K562 (cell line): ENCODE measurements around the gene OR56A4. TPM values are rescaled to one million over a fixed set of nuclear protein-coding genes. Genes with fewer than 3 reads are reported as not detected.
A peak's percentile ranks its signal among the peaks of the same experiment; 100 is the strongest.

Source experiments
- ATAC-seq: fragments of 200-7000 bp; cut with Tn5 transposase; 3 replicates; pipeline ENCODE4 v1.9.1; 2020; ENCODE audit warnings: moderate library complexity
- BruUV-seq: library from RNA; stranded (reverse); fragments of 400-500 nt; replicated peaks from 2 replicates; lab custom pipeline; 2021; lab: Mats Ljungman, UMichigan
- CTCF ChIA-PET: fragments of 300-600 bp; formaldehyde crosslinking; extraction: SDS; loops from one replicate; lab custom pipeline; 2021; ENCODE audit warnings: low intra/inter-chr PET ratio; lab: Yijun Ruan, JAX
- POLR2A ChIA-PET: fragments of 300-600, 350-650 bp; sonication (Branson Sonifier 250); formaldehyde crosslinking; extraction: SDS; loops from one replicate; lab custom pipeline; 2021; ENCODE audit warnings: antibody characterized with exemption, inconsistent platforms; lab: Yijun Ruan, JAX
- DNase-seq, 4 experiments: peaks; one replicate each; pipeline versions ENCODE4 v3.0.0 to v3.0.0-alpha.2; 2011 to 2018; ENCODE audit warnings: low spot score in 3 of 4, mixed read lengths in 3 of 4; ENCODE audit errors: extremely low read depth in 1 of 4
- FAIRE-seq: peaks from 2 replicates; lab custom pipeline; 2011; peaks lifted over from hg19 to GRCh38; lab: Jason Lieb, UNC
- H2AFZ ChIP-seq: 2 replicates; pipeline ENCODE4 v1.6.0; 2011; ENCODE audit warnings: low read depth, low read length, control low read depth, inconsistent platforms
- H3K27ac ChIP-seq: fragments of 200-600 bp; 3 replicates; pipeline ENCODE4 v1.8.0; 2011; ENCODE audit warnings: low read depth, mild to moderate bottlenecking, control low read depth, inconsistent platforms, low read length, moderate library complexity, mixed read lengths; ENCODE audit errors: extremely low read depth
- H3K27me3 ChIP-seq, 2 experiments: fragments of 300-600 bp in 1 of 2; 2 replicates in 1 of 2; 3 replicates in 1 of 2; pipeline versions ENCODE4 v1.6.0 to v1.8.0; 2011; ENCODE audit warnings: inconsistent platforms in 2 of 2, low read length in 2 of 2, mild to moderate bottlenecking in 1 of 2, mixed read lengths in 1 of 2, moderate library complexity in 1 of 2; ENCODE audit not compliant: control insufficient read depth in 2 of 2, insufficient read depth in 2 of 2
- H3K36me3 ChIP-seq: fragments of 300-600 bp; 3 replicates; pipeline ENCODE4 v1.8.0; 2011; ENCODE audit warnings: mild to moderate bottlenecking, low read length, inconsistent platforms; ENCODE audit not compliant: control insufficient read depth, insufficient read depth
- H3K4me1 ChIP-seq, 2 experiments: fragments of 200-600 bp in 1 of 2; replicated peaks in 1 of 2; 2 replicates in 1 of 2; 3 replicates in 1 of 2; pipeline versions ENCODE4 v1.5.1 to v1.8.0; 2011; ENCODE audit warnings: inconsistent platforms in 2 of 2, low read length in 2 of 2, mild to moderate bottlenecking in 1 of 2, mixed read lengths in 1 of 2, moderate library complexity in 1 of 2; ENCODE audit not compliant: control insufficient read depth in 2 of 2, insufficient read depth in 2 of 2
- H3K4me2 ChIP-seq: 2 replicates; pipeline ENCODE4 v1.6.1; 2011; ENCODE audit warnings: low read length, control low read depth, inconsistent platforms, mixed read lengths; ENCODE audit not compliant: insufficient read depth
- H3K4me3 ChIP-seq: fragments of 200-600 bp; sonication (generic), shearing (Covaris generic); 2 replicates; pipeline ENCODE4 v1.5.1; 2016; ENCODE audit warnings: control low read depth, inconsistent platforms
- H3K79me2 ChIP-seq: fragments of 200-600 bp; 3 replicates; pipeline ENCODE4 v1.8.0; 2011; ENCODE audit warnings: low read length, inconsistent platforms; ENCODE audit not compliant: control insufficient read depth, insufficient read depth
- H3K9ac ChIP-seq, 2 experiments: 2 replicates each; pipeline versions ENCODE4 v1.6.0 to v1.6.1; 2011; ENCODE audit warnings: low read depth in 2 of 2, low read length in 2 of 2, control low read depth in 1 of 2, inconsistent platforms in 1 of 2, mild to moderate bottlenecking in 1 of 2, mixed read lengths in 1 of 2; ENCODE audit not compliant: insufficient read depth in 1 of 2
- H3K9me1 ChIP-seq: one replicate; pipeline ENCODE4 v1.6.0; 2011; ENCODE audit warnings: inconsistent platforms, mild to moderate bottlenecking, low read length, moderate library complexity; ENCODE audit not compliant: control insufficient read depth, insufficient read depth
- H3K9me3 ChIP-seq: replicated peaks from 2 replicates; pipeline ENCODE4 v1.5.1; 2011; ENCODE audit warnings: low read depth, low read length, inconsistent platforms; ENCODE audit not compliant: control insufficient read depth, insufficient read depth
- H4K20me1 ChIP-seq: replicated peaks from 2 replicates; pipeline ENCODE4 v1.6.1; 2011; ENCODE audit warnings: low read length, inconsistent platforms, mixed read lengths; ENCODE audit not compliant: control insufficient read depth, insufficient read depth
- BDP1 ChIP-seq: IDR thresholded peaks from 3 replicates; pipeline ENCODE4 v1.6.1; 2011; ENCODE audit not compliant: insufficient read length, insufficient read depth
- FOXJ2 ChIP-seq: fragments of 200-800 bp; sonication (Bioruptor generic); IDR thresholded peaks from 2 replicates; pipeline ENCODE4 v1.6.1; 2016; ENCODE audit warnings: missing genetic modification characterization, missing compliant biosample characterization
- GATAD2A ChIP-seq: fragments of 450-650 bp; IDR thresholded peaks from 2 replicates; pipeline ENCODE4 v1.6.1; 2017
- NCOA4 ChIP-seq: fragments of 450-650 bp; IDR thresholded peaks from 2 replicates; pipeline ENCODE4 v1.6.1; 2018; ENCODE audit warnings: mild to moderate bottlenecking; ENCODE audit not compliant: partially characterized antibody
- RAD21 ChIP-seq, 2 experiments: fragments of 250-450 bp in 1 of 2; fragments of 450-650 bp in 1 of 2; sonication (Bioruptor Pico) in 1 of 2; formaldehyde crosslinking in 1 of 2; IDR thresholded peaks in 1 of 2; conservative IDR thresholded peaks in 1 of 2; 2 replicates each; pipeline versions ENCODE4 v1.4.0 to v1.8.0; 2020 to 2022; ENCODE audit warnings: mild to moderate bottlenecking in 2 of 2, moderate library complexity in 1 of 2
- RAD51 ChIP-seq: fragments of 450-650 bp; IDR thresholded peaks from 2 replicates; pipeline ENCODE4 v1.7.1; 2016; ENCODE audit warnings: low read depth, mild to moderate bottlenecking, borderline replicate concordance
- SMC3 ChIP-seq: conservative IDR thresholded peaks from 2 replicates; pipeline ENCODE4 v1.6.1; 2011; ENCODE audit warnings: low read depth, low read length, improper control_type of control experiment; ENCODE audit not compliant: insufficient read depth
- SRSF3 ChIP-seq: fragments of 200-400 bp; formaldehyde crosslinking; IDR thresholded peaks from 2 replicates; pipeline ENCODE4 v1.6.1; 2016; ENCODE audit warnings: mild to moderate bottlenecking, low read length, moderate library complexity; ENCODE audit not compliant: insufficient read depth
- SRSF9 ChIP-seq: fragments of 200-400 bp; formaldehyde crosslinking; IDR thresholded peaks from 2 replicates; pipeline ENCODE4 v1.6.1; 2017; ENCODE audit warnings: low read depth, low read length, borderline replicate concordance
- WGBS: fragments of 100-300 bp; shearing (Covaris generic); methylation state at CpG from one replicate; pipeline ENCODE4 v1.1.6; 2016; ENCODE audit warnings: low coverage, mixed read lengths; ENCODE audit not compliant: insufficient coverage; ENCODE audit errors: missing lambda C conversion rate; 5-methylcytosine and 5-hydroxymethylcytosine counted together
- in situ Hi-C: fragments of 300-500 bp; cut with MboI; formaldehyde crosslinking; loops from 4 replicates; pipeline ENCODE4 v1.15.0; 2018; ENCODE audit warnings: inconsistent platforms, mixed read lengths
- intact Hi-C: fragments of 100-400 bp; cut with micrococcal nuclease; formaldehyde crosslinking; loops from 2 replicates; pipeline ENCODE4 v1.14.2; 2022
- polyA plus RNA-seq, 8 experiments: library from polyadenylated mRNA; depleted of rRNA in 4 of 8; stranded (reverse) in 5 of 8; unstranded in 3 of 8; fragments of >200 nt; fragmentation: Nextera tagmentation in 2 of 8; fragmentation: Illumina TruSeq in 1 of 8; extraction: Ambion mirVana in 2 of 8; extraction: Trizol in 1 of 8; gene quantifications; 2 replicates each; pipeline versions ENCODE4 v1.2.1 to v1.2.3, GENCODE V29; 2011 to 2014; ENCODE audit warnings: inconsistent platforms in 1 of 8, missing spikeins in 1 of 8
- total RNA-seq, 7 experiments: library from RNA; depleted of rRNA in 6 of 7; stranded (reverse); fragments of >200 nt in 6 of 7; fragmentation: Illumina TruSeq in 2 of 7; extraction: Trizol in 2 of 7; gene quantifications; 2 replicates each; pipeline versions ENCODE4 v1.2.1 to v1.2.3, GENCODE V29; 2011 to 2021; ENCODE audit warnings: low replicate concordance in 1 of 7
- TF ChIP-seq, protein P1 (sequence below): sonication (generic); formaldehyde crosslinking; IDR thresholded peaks from 2 replicates; pipeline ENCODE4 v1.8.1; 2022; ENCODE audit warnings: missing genetic modification reagents
- TF ChIP-seq, protein P2 (sequence below): fragments of 450-650 bp; formaldehyde crosslinking; IDR thresholded peaks from 2 replicates; pipeline ENCODE4 v1.4.0; 2020; ENCODE audit warnings: mild to moderate bottlenecking, moderate library complexity

OR56A4 gene
- total and polyA plus RNA-seq, 9 of the 15 experiments (the other 6 are each of a cell fraction or from before 2014, with no cell fraction given), result not detected

DNA sequence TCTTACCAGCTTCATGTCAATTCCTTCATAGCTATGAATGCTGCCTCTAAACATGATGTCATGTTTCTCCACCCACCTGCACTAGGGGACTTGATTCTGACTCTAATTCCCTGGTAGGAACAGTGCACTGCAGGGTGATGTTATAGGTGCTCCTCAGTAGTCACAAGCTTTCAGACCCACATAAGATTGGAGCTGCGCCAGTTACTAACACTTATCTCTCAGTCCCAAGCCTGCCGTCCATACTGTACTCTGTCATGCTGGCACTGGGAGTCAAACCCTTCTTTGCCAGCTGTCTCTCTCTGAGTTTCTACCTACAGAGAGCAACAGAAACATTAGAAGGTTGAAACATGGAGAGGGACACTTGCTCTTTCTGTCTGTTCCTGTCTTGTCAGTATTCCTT, 18.3 kb upstream of the OR56A4 start (continued):
- TF ChIP-seq NCOA4, result no peak
- TF ChIP-seq RAD21 (CRISPR knock-in tag; conservative IDR thresholded peaks at IDR 0.05 in 1 of 2, IDR thresholded peaks at IDR 0.05 in 1 of 2), result no peak
- TF ChIP-seq BDP1, result no peak
- no peak for TF ChIP-seq SRSF3
- TF ChIP-seq, protein P1, sequence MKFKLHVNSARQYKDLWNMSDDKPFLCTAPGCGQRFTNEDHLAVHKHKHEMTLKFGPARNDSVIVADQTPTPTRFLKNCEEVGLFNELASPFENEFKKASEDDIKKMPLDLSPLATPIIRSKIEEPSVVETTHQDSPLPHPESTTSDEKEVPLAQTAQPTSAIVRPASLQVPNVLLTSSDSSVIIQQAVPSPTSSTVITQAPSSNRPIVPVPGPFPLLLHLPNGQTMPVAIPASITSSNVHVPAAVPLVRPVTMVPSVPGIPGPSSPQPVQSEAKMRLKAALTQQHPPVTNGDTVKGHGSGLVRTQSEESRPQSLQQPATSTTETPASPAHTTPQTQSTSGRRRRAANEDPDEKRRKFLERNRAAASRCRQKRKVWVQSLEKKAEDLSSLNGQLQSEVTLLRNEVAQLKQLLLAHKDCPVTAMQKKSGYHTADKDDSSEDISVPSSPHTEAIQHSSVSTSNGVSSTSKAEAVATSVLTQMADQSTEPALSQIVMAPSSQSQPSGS (CRISPR knock-in tag), result no peak
- TF ChIP-seq, all 486 proteins: peak for 0

DNA sequence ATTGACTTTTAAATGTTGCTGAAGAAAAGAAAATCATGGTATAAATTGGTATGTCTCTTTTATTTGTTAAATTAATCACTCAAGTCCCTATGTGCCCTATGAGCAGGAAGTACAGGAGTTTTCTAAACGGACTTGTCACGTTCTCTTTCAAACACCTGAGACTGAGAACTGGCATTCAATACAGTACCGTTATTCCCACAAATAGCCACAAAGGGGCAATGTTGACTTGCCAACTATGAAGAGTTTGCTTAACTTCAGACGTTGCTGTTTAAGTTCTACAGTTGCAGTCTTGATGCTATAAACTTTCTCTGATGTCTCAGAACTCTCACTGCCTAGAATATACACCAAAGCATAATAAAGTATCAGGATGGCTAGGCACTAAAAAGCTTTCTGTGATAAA, 16.2 kb upstream of the OR56A4 start:
- DNase-seq (peak; percentile 10 to 35 (median 12)), ATAC-seq (peak; percentile 67; the same call in 2 of the 3 replicates), FAIRE-seq (peak; percentile 87)
- ChIA-PET CTCF (interaction anchor here (0.9 to 2.0 kb wide), 5 partner anchors 288 to 341 kb away, joined by 3 to 11 read pairs (median 5); no protein-coding TSS in a partner anchor), POLR2A (no interaction called here)
- WGBS, result 0% methylated on average over 4 of the region's 4 CpGs
- Histone ChIP-seq H3K27me3 (no peaks in the 10 kb centered on the region), H3K36me3 (no peaks in the 10 kb centered on the region), H3K4me3 (no peak overlapping the region), H3K4me2 (no peak overlapping the region), H2AFZ (no peak overlapping the region), H3K9ac (no peak overlapping the region), H3K27ac (no peak overlapping the region), H3K9me3 (no peaks in the 10 kb centered on the region), H4K20me1 (no peaks in the 10 kb centered on the region), H3K79me2 (no peaks in the 10 kb centered on the region), H3K9me1 (no peaks in the 10 kb centered on the region), H3K4me1 (no peaks in the 10 kb centered on the region)
- in situ Hi-C loops, result loop anchor here (5.0 kb wide), 1 partner anchor 329 kb away; no protein-coding TSS in a partner anchor
- intact Hi-C loops, result loop anchor here (2.0 kb wide), 2 partner anchors 292 to 330 kb away; no protein-coding TSS in a partner anchor
- no TSS peak for BruUV-seq
- TF ChIP-seq SRSF9, result no peak
- no peak for TF ChIP-seq GATAD2A
- peak; percentile 79 to 89 for TF ChIP-seq RAD21 (CRISPR knock-in tag; conservative IDR thresholded peaks at IDR 0.05 in 1 of 2, IDR thresholded peaks at IDR 0.05 in 1 of 2)
- TF ChIP-seq, protein P2, sequence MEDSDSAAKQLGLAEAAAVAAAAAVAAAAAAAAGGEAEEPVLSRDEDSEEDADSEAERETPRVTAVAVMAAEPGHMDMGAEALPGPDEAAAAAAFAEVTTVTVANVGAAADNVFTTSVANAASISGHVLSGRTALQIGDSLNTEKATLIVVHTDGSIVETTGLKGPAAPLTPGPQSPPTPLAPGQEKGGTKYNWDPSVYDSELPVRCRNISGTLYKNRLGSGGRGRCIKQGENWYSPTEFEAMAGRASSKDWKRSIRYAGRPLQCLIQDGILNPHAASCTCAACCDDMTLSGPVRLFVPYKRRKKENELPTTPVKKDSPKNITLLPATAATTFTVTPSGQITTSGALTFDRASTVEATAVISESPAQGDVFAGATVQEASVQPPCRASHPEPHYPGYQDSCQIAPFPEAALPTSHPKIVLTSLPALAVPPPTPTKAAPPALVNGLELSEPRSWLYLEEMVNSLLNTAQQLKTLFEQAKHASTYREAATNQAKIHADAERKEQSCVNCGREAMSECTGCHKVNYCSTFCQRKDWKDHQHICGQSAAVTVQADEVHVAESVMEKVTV, result peak; percentile 52; the same call in 1 of the 2 replicates
- peak; percentile 58; the same call in 1 of the 2 replicates for TF ChIP-seq SMC3
- TF ChIP-seq FOXJ2 (tag), result no peak
- no peak for TF ChIP-seq RAD51
